Activated CD8-positive, alpha-beta memory T cell treated with anti-CD3 and anti-CD28 coated beads for 48 hours (primary cell): ENCODE measurements around the gene GRM7.

Source experiments
- DNase-seq, 3 experiments: peaks; one replicate each; pipeline ENCODE4 v3.0.0-alpha.2; 2020; ENCODE audit warnings: low read depth in 2 of 3, low spot score in 2 of 3

The GRM7 gene

DNA sequence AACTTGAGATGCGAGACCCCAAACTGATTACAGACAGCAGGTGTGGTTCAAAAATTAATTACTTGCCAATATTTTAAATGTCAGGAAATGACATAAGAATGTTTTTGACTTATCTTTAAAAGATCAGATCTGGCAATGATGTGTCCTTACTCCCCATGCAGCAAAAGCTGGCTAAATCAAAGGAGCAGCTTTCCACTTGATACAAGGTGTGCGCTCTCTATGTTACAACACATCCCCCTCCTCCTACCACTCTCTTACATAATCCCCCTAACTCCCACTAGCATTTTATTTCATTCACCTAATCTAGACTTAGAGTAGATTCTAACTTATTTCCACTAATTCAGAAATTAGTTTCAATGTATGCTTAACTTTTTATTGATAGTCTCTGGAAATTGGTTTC, 609.0 kb downstream of the GRM7 start:
- DNase-seq, result no peak

GRCh38 chr3:7484636-7485035, 623.7 kb downstream of the GRM7 start:
- no peak for DNase-seq

GRCh38 chr3:7487763-7488162, 626.8 kb downstream of the GRM7 start:
- no peak for DNase-seq

GRCh38 chr3:7489417-7489816, 628.5 kb downstream of the GRM7 start:
- DNase-seq, result no peak

DNA sequence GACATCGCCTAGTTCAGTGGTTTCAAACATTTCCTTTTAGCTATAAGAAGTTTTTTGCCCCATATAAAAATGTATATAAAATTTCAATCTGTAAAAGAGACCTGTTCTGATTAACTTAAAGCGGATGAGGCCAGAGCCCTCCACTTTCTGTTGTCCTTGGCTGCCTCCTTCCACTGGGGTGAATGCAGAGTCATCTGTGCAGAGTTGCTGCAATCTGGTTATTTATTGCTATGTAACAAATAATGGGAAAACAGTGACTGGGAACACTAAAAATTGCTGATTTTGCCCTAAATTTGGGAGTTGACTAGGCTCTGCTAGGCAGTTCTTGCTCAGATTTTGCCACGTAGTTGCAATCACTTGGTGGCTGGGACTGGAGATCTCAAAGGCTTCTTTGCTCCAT, 637.8 kb downstream of the GRM7 start:
- DNase-seq, result no peak

DNA sequence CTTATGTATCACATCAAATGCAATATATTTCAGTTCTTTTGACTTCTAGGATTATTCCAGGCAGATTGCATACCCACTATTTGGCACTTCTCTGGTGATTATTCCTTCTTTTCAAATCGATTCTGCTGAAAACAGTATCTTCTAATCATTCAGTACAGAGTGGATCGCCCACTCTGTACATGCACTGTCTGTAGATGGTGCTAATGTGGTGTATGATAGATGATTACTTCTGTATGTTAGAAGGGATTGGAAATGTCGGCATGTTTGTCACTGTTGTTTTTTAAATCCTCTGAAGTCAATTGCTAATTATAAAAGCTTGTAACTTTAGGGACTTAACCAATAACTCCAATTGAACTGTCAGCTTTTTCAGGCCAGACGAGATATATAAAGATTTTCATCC, 642.5 kb downstream of the GRM7 start:
- DNase-seq, result no peak

DNA sequence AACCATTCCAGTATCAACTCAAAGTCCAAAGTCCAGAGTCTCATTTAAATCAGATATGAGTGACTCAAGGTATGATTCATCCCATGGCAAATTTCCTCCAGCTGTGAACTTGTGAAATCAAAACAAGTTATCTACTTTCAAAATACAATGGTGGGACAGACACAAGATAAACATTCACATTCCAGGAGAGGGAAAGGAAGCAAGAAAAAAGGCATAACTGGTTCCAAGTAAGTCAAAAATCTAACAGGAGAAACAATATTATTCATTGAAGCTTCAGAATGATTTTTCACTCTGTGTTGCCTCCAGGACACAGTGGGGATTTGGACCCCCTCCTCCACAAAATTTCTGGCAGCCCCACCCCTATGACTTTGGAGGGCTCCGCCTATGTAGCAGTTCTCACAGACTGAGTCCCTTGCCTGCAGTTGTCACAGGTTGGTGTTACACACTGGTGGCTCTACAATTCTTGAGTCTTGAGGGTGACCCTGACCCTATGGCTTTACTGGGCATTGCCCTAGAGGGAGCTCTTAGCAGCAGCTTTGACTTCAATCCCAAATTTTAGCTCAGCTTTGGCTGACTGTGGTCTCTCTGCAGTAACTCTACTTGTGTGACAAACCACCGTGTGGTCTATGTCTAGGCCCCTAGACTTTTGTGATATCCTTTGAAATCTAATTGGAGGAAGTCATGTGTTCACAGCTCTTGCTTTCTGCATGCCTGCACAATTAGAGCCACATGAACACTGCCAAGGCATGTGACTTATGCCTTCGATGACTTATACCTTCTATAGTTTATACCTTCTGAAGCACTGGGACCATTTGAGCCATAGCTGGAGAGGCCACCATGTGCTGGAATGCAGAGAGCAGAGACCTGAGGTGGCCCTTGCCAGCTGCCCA, 644.2 kb downstream of the GRM7 start:
- no peak for DNase-seq

DNA sequence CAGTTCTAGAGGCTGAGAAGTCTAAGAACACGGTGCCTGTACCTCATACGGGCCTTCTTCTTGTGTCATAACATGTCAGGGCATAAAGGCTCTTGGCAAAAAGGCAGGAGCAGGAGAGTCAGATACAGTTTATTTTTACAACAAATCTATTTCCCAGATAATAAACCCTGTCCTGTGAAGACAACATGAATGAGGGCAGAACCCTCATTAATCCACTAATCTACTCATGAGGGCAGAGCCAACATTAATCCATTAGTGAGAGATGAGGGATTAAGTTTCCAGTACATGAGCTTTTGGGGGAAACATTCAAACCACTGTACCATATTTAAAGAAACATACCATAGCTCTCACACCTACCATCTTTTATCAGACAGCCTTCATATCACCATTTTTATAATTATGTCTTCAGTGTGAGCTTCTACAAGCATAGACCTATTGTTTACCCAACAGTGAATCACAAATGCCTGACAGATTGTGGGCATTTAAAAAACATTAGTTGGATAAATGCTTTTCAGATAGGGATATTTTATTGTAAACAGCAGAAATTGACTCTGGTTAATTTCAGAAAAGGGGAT, 645.8 kb downstream of the GRM7 start:
- DNase-seq, result no peak

DNA sequence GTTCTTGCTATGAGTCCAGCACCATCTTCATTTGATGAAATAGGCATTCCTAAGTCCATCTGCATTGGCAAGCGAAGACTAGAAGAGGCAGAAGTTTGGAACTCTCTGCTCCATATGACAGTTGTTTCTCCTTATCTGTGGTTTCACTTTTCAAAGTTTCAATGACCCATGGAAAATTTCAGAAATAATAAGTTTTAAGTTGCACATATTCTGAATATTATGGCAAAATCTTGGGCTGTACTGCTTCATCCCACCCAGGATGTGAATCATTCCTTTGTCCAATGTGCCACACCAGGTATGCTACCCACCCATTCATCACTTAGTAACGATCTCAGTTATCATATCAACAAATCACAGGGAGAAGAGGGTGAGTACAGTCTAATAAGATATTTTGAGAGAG, 647.9 kb downstream of the GRM7 start:
- no peak for DNase-seq

- no peak for DNase-seq
Measured at GRCh38 chr3:7512048-7512447, 651.1 kb downstream of the GRM7 start.

DNA sequence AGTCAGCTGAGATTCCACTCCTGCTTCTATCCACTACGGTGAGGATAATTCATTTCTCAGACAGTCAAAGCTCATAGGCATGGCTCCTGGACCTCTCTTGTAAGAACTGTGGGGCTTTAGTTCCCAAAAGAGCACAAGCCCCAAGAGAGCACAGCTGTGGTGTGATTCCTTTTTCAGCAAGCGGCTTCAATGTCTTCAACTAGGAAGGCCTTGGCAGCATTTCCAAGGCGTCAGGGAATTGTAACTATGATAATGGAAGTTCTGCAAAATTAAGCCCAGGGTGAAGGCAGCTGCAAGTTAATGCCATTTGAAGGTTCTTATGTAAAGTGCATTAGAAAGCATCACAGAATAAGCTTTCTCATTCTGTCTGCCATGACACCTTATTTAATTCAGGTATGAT, 657.1 kb downstream of the GRM7 start:
- DNase-seq, result no peak

- DNase-seq, result no peak
Measured at GRCh38 chr3:7518456-7518855, 657.5 kb downstream of the GRM7 start.

DNA sequence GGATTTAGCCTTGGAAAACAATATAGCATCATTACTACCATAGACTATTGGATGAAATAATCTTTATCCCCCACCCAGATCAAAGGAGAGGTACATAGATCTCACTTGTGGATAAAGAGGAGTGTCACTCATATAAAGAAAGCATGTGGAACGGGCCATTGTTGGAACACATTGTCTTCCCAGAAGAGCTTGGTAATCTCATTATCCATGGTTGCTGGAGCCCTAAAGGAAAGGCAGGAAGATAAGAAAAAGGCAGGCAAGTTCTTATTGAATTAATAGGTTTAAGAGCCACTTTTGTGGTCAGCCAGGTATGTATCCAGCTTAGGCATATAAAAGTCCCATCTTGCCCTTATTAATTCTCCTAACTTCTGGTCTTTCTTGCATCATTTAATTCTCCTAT, 659.1 kb downstream of the GRM7 start:
- no peak for DNase-seq

GRCh38 chr3:7520593-7520992, 659.7 kb downstream of the GRM7 start:
- no peak for DNase-seq

- no peak for DNase-seq
Measured at GRCh38 chr3:7536510-7536909, 675.6 kb downstream of the GRM7 start.

GRCh38 chr3:7536921-7537320, 676.0 kb downstream of the GRM7 start:
- DNase-seq, result no peak

- DNase-seq, result no peak
Measured at GRCh38 chr3:7543294-7543880, 682.5 kb downstream of the GRM7 start.

DNA sequence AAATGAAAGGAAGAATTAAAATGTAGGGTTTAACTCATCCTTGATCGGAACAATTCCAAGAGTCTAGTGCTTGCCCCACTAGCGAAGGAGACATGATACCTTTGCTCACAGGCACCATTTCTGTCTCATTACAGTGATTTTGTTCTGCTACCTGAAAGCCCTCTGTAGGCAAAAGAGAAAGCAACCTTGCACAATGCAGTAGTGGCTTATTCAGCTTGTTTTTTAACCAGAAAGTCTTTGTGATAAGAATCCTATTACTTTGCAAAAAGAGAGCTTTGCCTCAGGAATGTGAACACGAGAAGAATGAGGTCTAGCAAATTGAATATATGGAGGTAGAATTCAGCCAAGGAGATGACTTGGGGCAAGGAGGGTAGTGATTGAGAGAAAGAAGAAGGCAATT, 684.4 kb downstream of the GRM7 start:
- DNase-seq, result no peak

GRCh38 chr3:7546253-7546652, 685.3 kb downstream of the GRM7 start:
- no peak for DNase-seq

DNA sequence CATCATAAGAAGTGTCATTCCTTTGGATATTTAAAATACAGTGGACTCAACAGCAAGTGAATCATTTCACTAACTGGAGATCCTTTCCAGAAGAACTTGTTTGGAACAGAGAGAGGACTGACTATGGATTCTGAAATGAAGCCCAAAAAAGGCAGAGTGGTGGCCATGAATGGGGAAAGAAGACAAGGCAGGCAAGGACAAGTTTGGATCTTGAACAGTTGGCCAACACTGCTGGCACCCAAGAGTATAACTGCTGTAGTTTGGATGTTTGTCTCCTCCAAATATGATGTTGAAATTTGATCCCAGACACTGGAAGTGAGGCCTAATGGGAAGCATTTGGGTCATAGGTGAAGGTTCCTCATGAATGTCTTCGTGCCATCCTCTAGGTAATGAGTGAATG, 686.9 kb downstream of the GRM7 start:
- no peak for DNase-seq

DNA sequence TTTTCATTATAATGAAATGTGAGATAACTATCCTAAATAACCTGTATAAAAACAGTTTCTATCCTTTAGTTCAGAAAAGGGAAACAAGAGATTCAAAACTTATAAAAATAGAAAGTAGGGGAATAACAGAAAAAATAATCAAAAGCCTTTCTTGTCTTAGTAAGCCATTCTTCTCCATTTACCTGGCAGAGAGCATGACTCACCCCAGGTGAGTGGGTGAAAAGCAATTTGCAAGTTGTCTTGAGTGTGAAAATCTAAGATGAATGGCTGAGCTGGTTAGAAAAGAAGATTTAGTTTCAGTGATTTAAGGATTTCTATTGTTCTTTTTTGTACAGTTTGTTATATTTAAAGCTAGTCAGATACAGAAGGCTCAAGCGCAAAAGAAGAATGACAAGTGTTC, 702.0 kb downstream of the GRM7 start:
- DNase-seq, result no peak

- DNase-seq, result no peak
Measured at GRCh38 chr3:7565574-7565973, 704.7 kb downstream of the GRM7 start.

GRCh38 chr3:7567160-7567559, 706.2 kb downstream of the GRM7 start:
- no peak for DNase-seq
